HG02642 (cell line): ENCODE measurements around the gene RNF213.
A peak's percentile ranks its signal among the peaks of the same experiment; 100 is the strongest.
"Not testable (repeated sequence)": the region's sequence is repeated elsewhere in the genome, so short reads cannot be mapped to it uniquely, and the experiment has no call there.

Experiments used
- ATAC-seq: cut with Tn5 transposase; IDR thresholded peaks from one replicate; pipeline ENCODE4 v1.9.1; 2021; ENCODE audit warnings: mild to moderate bottlenecking; ENCODE audit not compliant: unreplicated experiment, poor library complexity

Gene RNF213

GRCh38 chr17:80248894-80249710, 11.6 kb upstream of the RNF213 start:
- ATAC-seq = no peak

GRCh38 chr17:80251966-80252365, 8.7 kb upstream of the RNF213 start:
- no peak for ATAC-seq

GRCh38 chr17:80252871-80253270, 7.8 kb upstream of the RNF213 start:
- no peak for ATAC-seq

GRCh38 chr17:80253631-80254395, 6.8 kb upstream of the RNF213 start:
- ATAC-seq = no peak

- ATAC-seq = peak; percentile 49
These were observed 6.0 kb upstream of the RNF213 start for GRCh38 chr17:80254396-80255251.

GRCh38 chr17:80256034-80256350, 4.7 kb upstream of the RNF213 start:
- ATAC-seq = no peak

- ATAC-seq = no peak
These were observed 2.9 kb upstream of the RNF213 start for GRCh38 chr17:80257716-80258213.

- ATAC-seq = not testable (repeated sequence)
These were observed 2.4 kb upstream of the RNF213 start for GRCh38 chr17:80258296-80258695.

GRCh38 chr17:80259457-80260068, 1.1 kb upstream of the RNF213 start:
- no peak for ATAC-seq

- ATAC-seq = peak; percentile 47
These were observed 550 bp upstream of the RNF213 start for GRCh38 chr17:80260069-80260535.

GRCh38 chr17:80261159-80261894, 675 bp downstream of the RNF213 start:
- peak; percentile 7 for ATAC-seq

GRCh38 chr17:80261895-80262279, 1.2 kb downstream of the RNF213 start:
- ATAC-seq = no peak

GRCh38 chr17:80262291-80262690, 1.6 kb downstream of the RNF213 start:
- no peak for ATAC-seq

GRCh38 chr17:80262775-80263244, 2.2 kb downstream of the RNF213 start:
- no peak for ATAC-seq

- peak; percentile 41 for ATAC-seq
These were observed 2.9 kb downstream of the RNF213 start for GRCh38 chr17:80263253-80264204.

GRCh38 chr17:80264205-80265075, 3.8 kb downstream of the RNF213 start:
- no peak for ATAC-seq
